ENCODE data around the gene LYSMD4. TPM values are rescaled to one million over a fixed set of nuclear protein-coding genes. Genes with fewer than 3 reads are reported as not detected.
"Not testable (repeated sequence)": the region's sequence is repeated elsewhere in the genome, so short reads cannot be mapped to it uniquely, and the experiment has no call there.

Gene LYSMD4
- 10 to 100 TPM in 2 of 10 donors, 1 to 10 TPM in 8; 6.4 to 12.2 (median 8.8) TPM for polyA plus RNA-seq (ENCODE audit: insufficient read length in 10 of 10)
- long read RNA-seq, donor 1, transcript LYSMD4-203 (1 exons, 2,122 nt) = major isoform, 68 of 68 reads
- long read RNA-seq, donor 1, partial matches to known transcripts = 0 of 68 reads
- long read RNA-seq, donor 1, other reads (novel, unspliced or antisense) = 0 of 68 reads
- long read RNA-seq, donor 2, transcript LYSMD4-203 (1 exons, 2,122 nt) = major isoform, 50 of 51 reads
- long read RNA-seq, donor 2, partial matches to known transcripts = 0 of 51 reads
- long read RNA-seq, donor 2, other reads (novel, unspliced or antisense) = 0 of 51 reads
- long read RNA-seq, donor 3 = 0 reads
- long read RNA-seq, donor 4, transcript LYSMD4-203 (1 exons, 2,122 nt) = major isoform, 30 of 30 reads
- long read RNA-seq, donor 4, partial matches to known transcripts = 0 of 30 reads
- long read RNA-seq, donor 4, other reads (novel, unspliced or antisense) = 0 of 30 reads
- long read RNA-seq, donor 5, transcript LYSMD4-203 (1 exons, 2,122 nt) = major isoform, 53 of 55 reads
- long read RNA-seq, donor 5, partial matches to known transcripts = 0 of 55 reads
- long read RNA-seq, donor 5, other reads (novel, unspliced or antisense) = 0 of 55 reads
- long read RNA-seq, donor 6, transcript LYSMD4-203 (1 exons, 2,122 nt) = major isoform, 50 of 50 reads
- long read RNA-seq, donor 6, partial matches to known transcripts = 0 of 50 reads
- long read RNA-seq, donor 6, other reads (novel, unspliced or antisense) = 0 of 50 reads
- long read RNA-seq, donor 7, transcript LYSMD4-203 (1 exons, 2,122 nt) = major isoform, 41 of 52 reads
- long read RNA-seq, donor 7, partial matches to known transcripts = 10 of 52 reads
- long read RNA-seq, donor 7, other reads (novel, unspliced or antisense) = 0 of 52 reads
- long read RNA-seq, donor 8, transcript LYSMD4-203 (1 exons, 2,122 nt) = major isoform, 44 of 45 reads
- long read RNA-seq, donor 8, partial matches to known transcripts = 0 of 45 reads
- long read RNA-seq, donor 8, other reads (novel, unspliced or antisense) = 0 of 45 reads
- long read RNA-seq, donor 9, transcript LYSMD4-203 (1 exons, 2,122 nt) = major isoform, 13 of 13 reads
- long read RNA-seq, donor 9, partial matches to known transcripts = 0 of 13 reads
- long read RNA-seq, donor 9, other reads (novel, unspliced or antisense) = 0 of 13 reads

- DNase-seq = peak; percentile 95 to 98 (median 96)
These were observed at the start of gene LYSMD4 for GRCh38 chr15:99733268-99734039. TSS of gene LYSMD4 (minus strand) at chr15:99733437. CDS start at chr15:99731999, 1,438 bp downstream.

GRCh38 chr15:99782029-99782428, 48.8 kb upstream of the LYSMD4 start:
- not testable (repeated sequence) for DNase-seq

GRCh38 chr15:99777144-99777543, 43.9 kb upstream of the LYSMD4 start:
- DNase-seq = no peak

- DNase-seq = no peak
These were observed 31.3 kb upstream of the LYSMD4 start for GRCh38 chr15:99764522-99764921.

GRCh38 chr15:99763827-99764226, 30.6 kb upstream of the LYSMD4 start:
- DNase-seq = no peak

- no peak for DNase-seq
These were observed 29.1 kb upstream of the LYSMD4 start for GRCh38 chr15:99762288-99762687.

- DNase-seq = peak; percentile 60 to 83 (median 73)
These were observed 22.6 kb upstream of the LYSMD4 start for GRCh38 chr15:99755692-99756409.

GRCh38 chr15:99753066-99753465, 19.8 kb upstream of the LYSMD4 start:
- no peak for DNase-seq

- no peak for DNase-seq
These were observed 19.3 kb upstream of the LYSMD4 start for GRCh38 chr15:99752556-99752955.

- not testable (repeated sequence) for DNase-seq
These were observed 17.1 kb upstream of the LYSMD4 start for GRCh38 chr15:99750326-99750725.

GRCh38 chr15:99749386-99749785, 16.1 kb upstream of the LYSMD4 start:
- DNase-seq = no peak

GRCh38 chr15:99745370-99746086, 12.3 kb upstream of the LYSMD4 start:
- DNase-seq = no peak

GRCh38 chr15:99744142-99744541, 10.9 kb upstream of the LYSMD4 start:
- no peak for DNase-seq

GRCh38 chr15:99741835-99742234, 8.6 kb upstream of the LYSMD4 start:
- no peak for DNase-seq

GRCh38 chr15:99738021-99738847, 5.0 kb upstream of the LYSMD4 start:
- no peak for DNase-seq

- DNase-seq = no peak
These were observed 3.5 kb upstream of the LYSMD4 start for GRCh38 chr15:99736702-99737101.

- no peak for DNase-seq
These were observed 2.6 kb upstream of the LYSMD4 start for GRCh38 chr15:99735868-99736267.

- DNase-seq = no peak
These were observed 1.3 kb upstream of the LYSMD4 start for GRCh38 chr15:99734575-99734974.

GRCh38 chr15:99734040-99734291, 729 bp upstream of the LYSMD4 start:
- DNase-seq = not testable (repeated sequence)

Data from muscle of back (tissue), 13 donors.